GM12878 (cell line): ENCODE data around the gene MAGI2. TPM values are rescaled to one million over a fixed set of nuclear protein-coding genes. Genes with fewer than 3 reads are reported as not detected.

ENCODE experiments used
- ATAC-seq: fragments of 200-7000 bp; cut with Tn5 transposase; 3 replicates; pipeline ENCODE4 v1.9.1; 2020; ENCODE audit warnings: mild to moderate bottlenecking, moderate library complexity
- BruUV-seq: library from RNA; stranded (reverse); fragments of 400-500 nt; replicated peaks from 2 replicates; lab custom pipeline; 2021; lab: Mats Ljungman, UMichigan
- CTCF ChIA-PET: fragments of 300-600 bp; sonication (Branson Sonifier 250); formaldehyde crosslinking; extraction: SDS; loops from one replicate; lab custom pipeline; 2021; ENCODE audit warnings: inconsistent platforms; lab: Yijun Ruan, JAX
- POLR2A ChIA-PET: fragments of 350-600 bp; formaldehyde crosslinking; extraction: SDS; loops from one replicate; lab custom pipeline; 2021; ENCODE audit warnings: inconsistent platforms; lab: Charles Lee
- RAD21 ChIA-PET: fragments of 300-600 bp; sonication (Branson Sonifier 250); formaldehyde crosslinking; loops from one replicate; lab custom pipeline; 2023; ENCODE audit warnings: antibody characterized with exemption; ENCODE audit not compliant: unreplicated experiment; lab: Charles Lee
- SMC1A ChIA-PET: fragments of 300-600 bp; sonication (Branson Sonifier 250); formaldehyde crosslinking; loops from one replicate; lab custom pipeline; 2023; ENCODE audit not compliant: unreplicated experiment, uncharacterized antibody; lab: Charles Lee
- DNase-seq: peaks from one replicate; pipeline ENCODE4 v3.0.0-alpha.2; 2011; ENCODE audit warnings: low read depth, low spot score
- FAIRE-seq: peaks from 3 replicates; lab custom pipeline; 2011; peaks lifted over from hg19 to GRCh38; lab: Jason Lieb, UNC
- H2AFZ ChIP-seq: 2 replicates; pipeline ENCODE4 v1.6.0; 2011; ENCODE audit warnings: low read depth, low read length, control low read depth; ENCODE audit not compliant: control insufficient read depth
- H3K27ac ChIP-seq: 2 replicates; pipeline ENCODE4 v1.5.1; 2011; ENCODE audit warnings: control low read depth; ENCODE audit not compliant: control insufficient read depth, insufficient read depth
- H3K27me3 ChIP-seq, 2 experiments: replicated peaks in 1 of 2; 2 replicates each; pipeline versions ENCODE4 v1.6.0 to v1.6.1; 2011; ENCODE audit warnings: low read length in 1 of 2; ENCODE audit not compliant: control insufficient read depth in 2 of 2, insufficient read depth in 2 of 2
- H3K36me3 ChIP-seq, 2 experiments: 2 replicates each; pipeline ENCODE4 v1.5.1; 2011; ENCODE audit warnings: low read length in 1 of 2; ENCODE audit not compliant: control insufficient read depth in 2 of 2, insufficient read depth in 2 of 2
- H3K4me1 ChIP-seq: 2 replicates; pipeline ENCODE4 v1.6.1; 2011; ENCODE audit warnings: mild to moderate bottlenecking, low read length, moderate library complexity, mixed read lengths; ENCODE audit not compliant: control insufficient read depth, insufficient read depth
- H3K4me2 ChIP-seq: 2 replicates; pipeline ENCODE4 v1.6.0; 2011; ENCODE audit warnings: control low read depth; ENCODE audit not compliant: control insufficient read depth, insufficient read depth
- H3K4me3 ChIP-seq: fragments of 200-600 bp; sonication (generic); 2 replicates; pipeline ENCODE4 v1.5.1; 2016
- H3K79me2 ChIP-seq: 2 replicates; pipeline ENCODE4 v1.6.0; 2011; ENCODE audit warnings: low read length; ENCODE audit not compliant: control insufficient read depth, insufficient read depth
- H3K9ac ChIP-seq: 2 replicates; pipeline ENCODE4 v1.8.0; 2011; ENCODE audit warnings: low read length, control low read depth, mixed read lengths; ENCODE audit not compliant: control insufficient read depth, insufficient read depth
- H3K9me3 ChIP-seq: replicated peaks from 3 replicates; pipeline ENCODE4 v1.5.1; 2011; ENCODE audit warnings: mild to moderate bottlenecking, low read length; ENCODE audit not compliant: control insufficient read depth, insufficient read depth
- H4K20me1 ChIP-seq: 2 replicates; pipeline ENCODE4 v1.6.0; 2011; ENCODE audit not compliant: control insufficient read depth, insufficient read depth
- EZH2 ChIP-seq: IDR thresholded peaks from 2 replicates; pipeline ENCODE4 v1.6.1; 2012; ENCODE audit warnings: low read depth, mild to moderate bottlenecking, control low read depth, inconsistent platforms, low read length, borderline replicate concordance; ENCODE audit not compliant: control insufficient read depth
- HDAC6 ChIP-seq: fragments of 200-600 bp; sonication (generic); IDR thresholded peaks from one replicate; pipeline ENCODE4 v1.8.0; 2017; ENCODE audit warnings: antibody characterized with exemption; ENCODE audit not compliant: unreplicated experiment
- IKZF1 ChIP-seq: fragments of 450-650 bp; conservative IDR thresholded peaks from 2 replicates; pipeline ENCODE4 v1.6.1; 2017; ENCODE audit warnings: antibody characterized with exemption, mild to moderate bottlenecking
- KDM1A ChIP-seq: fragments of 200-600 bp; sonication (generic); IDR thresholded peaks from 2 replicates; pipeline ENCODE4 v1.6.1; 2016; ENCODE audit warnings: borderline replicate concordance
- PAX8 ChIP-seq: fragments of 450-650 bp; IDR thresholded peaks from 2 replicates; pipeline ENCODE4 v1.6.1; 2017; ENCODE audit warnings: mild to moderate bottlenecking, moderate library complexity
- RELA ChIP-seq: fragments of 450-650 bp; IDR thresholded peaks from 2 replicates; pipeline ENCODE4 v1.8.0; 2014; ENCODE audit warnings: borderline replicate concordance; ENCODE audit not compliant: partially characterized antibody
- ZNF384 ChIP-seq: IDR thresholded peaks from 2 replicates; pipeline ENCODE4 v1.6.1; 2012; ENCODE audit warnings: low read depth, mild to moderate bottlenecking, low read length, improper control_type of control experiment, borderline replicate concordance
- ZZZ3 ChIP-seq: IDR thresholded peaks from 2 replicates; pipeline ENCODE4 v1.6.1; 2011; ENCODE audit warnings: low read depth; ENCODE audit not compliant: control insufficient read depth, insufficient read length
- WGBS: methylation state at CpG from one replicate; pipeline ENCODE4 v1.1.6; 2016; ENCODE audit warnings: low lambda C conversion rate; ENCODE audit not compliant: insufficient replicate concordance, insufficient coverage; ENCODE audit errors: missing lambda C conversion rate; 5-methylcytosine and 5-hydroxymethylcytosine counted together
- in situ Hi-C: fragments of 300-500 bp; cut with MboI; formaldehyde crosslinking; loops from 9 replicates; pipeline ENCODE4 v1.14.3; 2018; ENCODE audit warnings: mixed read lengths
- intact Hi-C: fragments of 100-400 bp; cut with micrococcal nuclease; formaldehyde crosslinking; loops from one replicate; pipeline ENCODE4 v1.14.2; 2022; ENCODE audit not compliant: unreplicated experiment
- polyA plus RNA-seq, 11 experiments: library from polyadenylated mRNA; depleted of rRNA in 4 of 11; unstranded in 6 of 11; stranded (reverse) in 5 of 11; fragments of >200 nt; fragmentation: Nextera tagmentation in 4 of 11; fragmentation: Illumina TruSeq in 1 of 11; extraction: Ambion mirVana in 4 of 11; extraction: Trizol in 1 of 11; gene quantifications; 1 replicate in 1 of 11; 2 replicates in 10 of 11; pipeline versions ENCODE4 v1.2.1 to v1.2.3, GENCODE V29; 2011 to 2016; ENCODE audit warnings: inconsistent platforms in 2 of 11, missing spikeins in 2 of 11, low read depth in 1 of 11
- total RNA-seq, 4 experiments: library from RNA; depleted of rRNA in 3 of 4; stranded (reverse); fragments of >200 nt in 3 of 4; fragmentation: Illumina TruSeq in 1 of 4; extraction: Trizol in 1 of 4; gene quantifications; 2 replicates each; pipeline versions ENCODE4 v1.2.1 to v1.2.3, GENCODE V29; 2013 to 2021
- TF ChIP-seq, protein P1 (sequence below): fragments of 450-650 bp; IDR thresholded peaks from 2 replicates; pipeline ENCODE4 v1.6.1; 2017; ENCODE audit warnings: low read depth, mild to moderate bottlenecking, moderate library complexity
- TF ChIP-seq, protein P2 (sequence below): fragments of 450-650 bp; IDR thresholded peaks from 2 replicates; pipeline ENCODE4 v1.6.1; 2014; ENCODE audit warnings: mild to moderate bottlenecking
- TF ChIP-seq, protein P3 (sequence below): fragments of 450-650 bp; IDR thresholded peaks from 2 replicates; pipeline ENCODE4 v1.6.1; 2016; ENCODE audit warnings: mild to moderate bottlenecking, moderate library complexity, borderline replicate concordance
- TF ChIP-seq, protein P4 (sequence below): IDR thresholded peaks from 2 replicates; pipeline ENCODE4 v1.6.1; 2012; ENCODE audit warnings: mild to moderate bottlenecking, low read depth, low read length

Gene MAGI2
- total and polyA plus RNA-seq, 10 of the 15 experiments (the other 5 are each of a cell fraction or from before 2014, with no cell fraction given): 0.01 to 0.31 (median 0.05) TPM; not detected in 2

DNA sequence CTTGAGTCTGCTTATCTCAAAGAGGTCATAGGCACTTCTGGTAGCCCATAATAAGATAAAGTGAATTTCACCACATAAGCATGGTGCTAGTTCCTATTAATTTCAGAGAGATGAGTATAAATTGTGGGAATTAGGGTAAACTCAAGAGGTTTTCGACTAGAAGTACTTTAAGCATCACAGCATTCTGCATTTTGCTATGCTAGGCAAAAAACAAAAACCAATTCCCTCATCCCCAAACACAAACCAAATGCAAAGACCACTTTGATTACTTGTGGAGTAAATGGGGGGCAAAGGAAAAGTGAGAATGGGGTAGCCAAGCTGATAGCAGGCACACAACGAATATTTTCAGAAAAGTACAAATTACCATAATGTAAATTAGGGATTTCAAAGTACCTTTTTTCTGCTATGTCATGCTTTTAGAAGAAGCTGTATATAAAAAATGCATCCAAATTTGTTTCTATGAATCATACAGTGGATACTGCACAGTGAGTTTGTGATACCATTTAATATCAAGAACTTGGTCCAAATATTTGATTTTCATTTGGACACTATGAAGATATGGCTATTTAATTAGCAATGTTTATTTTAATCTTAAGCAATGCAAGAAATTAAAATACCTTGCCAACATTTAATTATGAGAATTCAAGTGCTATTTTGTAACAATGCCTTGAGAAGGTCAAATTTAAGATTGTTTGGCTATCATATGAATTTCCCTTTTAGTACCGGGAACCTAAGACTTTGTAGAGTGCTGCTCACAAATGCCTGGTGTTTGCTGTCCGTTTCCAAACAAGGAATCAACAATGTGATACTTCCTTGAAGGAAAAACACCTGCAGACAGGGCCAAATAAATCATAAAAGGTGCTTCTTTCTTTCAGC is 1199.4 kb downstream of the MAGI2 start:
- no peak overlapping the region for H3K4me3 ChIP-seq
- ChIA-PET RAD21 (no interaction called here), SMC1A (no interaction called here), POLR2A (no interaction called here)
- BruUV-seq: no TSS peak
- H3K27ac ChIP-seq: no peak overlapping the region
- no peak overlapping the region for H3K9ac ChIP-seq
- DNase-seq: no peak
- no peak for FAIRE-seq
- no peaks in the 10 kb centered on the region for H4K20me1 ChIP-seq
- H3K36me3 ChIP-seq: no peaks in the 10 kb centered on the region
- no peak for ATAC-seq
- H3K27me3 ChIP-seq: no peaks in the 10 kb centered on the region
- no peak overlapping the region for H3K4me2 ChIP-seq
- TF ChIP-seq ZNF384: no peak
- TF ChIP-seq RELA: no peak
- TF ChIP-seq, protein P1, sequence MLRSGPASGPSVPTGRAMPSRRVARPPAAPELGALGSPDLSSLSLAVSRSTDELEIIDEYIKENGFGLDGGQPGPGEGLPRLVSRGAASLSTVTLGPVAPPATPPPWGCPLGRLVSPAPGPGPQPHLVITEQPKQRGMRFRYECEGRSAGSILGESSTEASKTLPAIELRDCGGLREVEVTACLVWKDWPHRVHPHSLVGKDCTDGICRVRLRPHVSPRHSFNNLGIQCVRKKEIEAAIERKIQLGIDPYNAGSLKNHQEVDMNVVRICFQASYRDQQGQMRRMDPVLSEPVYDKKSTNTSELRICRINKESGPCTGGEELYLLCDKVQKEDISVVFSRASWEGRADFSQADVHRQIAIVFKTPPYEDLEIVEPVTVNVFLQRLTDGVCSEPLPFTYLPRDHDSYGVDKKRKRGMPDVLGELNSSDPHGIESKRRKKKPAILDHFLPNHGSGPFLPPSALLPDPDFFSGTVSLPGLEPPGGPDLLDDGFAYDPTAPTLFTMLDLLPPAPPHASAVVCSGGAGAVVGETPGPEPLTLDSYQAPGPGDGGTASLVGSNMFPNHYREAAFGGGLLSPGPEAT: no peak
- no peak for TF ChIP-seq PAX8
- no peak for TF ChIP-seq IKZF1
- no peak for TF ChIP-seq KDM1A
- TF ChIP-seq, protein P2, sequence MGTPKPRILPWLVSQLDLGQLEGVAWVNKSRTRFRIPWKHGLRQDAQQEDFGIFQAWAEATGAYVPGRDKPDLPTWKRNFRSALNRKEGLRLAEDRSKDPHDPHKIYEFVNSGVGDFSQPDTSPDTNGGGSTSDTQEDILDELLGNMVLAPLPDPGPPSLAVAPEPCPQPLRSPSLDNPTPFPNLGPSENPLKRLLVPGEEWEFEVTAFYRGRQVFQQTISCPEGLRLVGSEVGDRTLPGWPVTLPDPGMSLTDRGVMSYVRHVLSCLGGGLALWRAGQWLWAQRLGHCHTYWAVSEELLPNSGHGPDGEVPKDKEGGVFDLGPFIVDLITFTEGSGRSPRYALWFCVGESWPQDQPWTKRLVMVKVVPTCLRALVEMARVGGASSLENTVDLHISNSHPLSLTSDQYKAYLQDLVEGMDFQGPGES: no peak
- TF ChIP-seq, protein P3, sequence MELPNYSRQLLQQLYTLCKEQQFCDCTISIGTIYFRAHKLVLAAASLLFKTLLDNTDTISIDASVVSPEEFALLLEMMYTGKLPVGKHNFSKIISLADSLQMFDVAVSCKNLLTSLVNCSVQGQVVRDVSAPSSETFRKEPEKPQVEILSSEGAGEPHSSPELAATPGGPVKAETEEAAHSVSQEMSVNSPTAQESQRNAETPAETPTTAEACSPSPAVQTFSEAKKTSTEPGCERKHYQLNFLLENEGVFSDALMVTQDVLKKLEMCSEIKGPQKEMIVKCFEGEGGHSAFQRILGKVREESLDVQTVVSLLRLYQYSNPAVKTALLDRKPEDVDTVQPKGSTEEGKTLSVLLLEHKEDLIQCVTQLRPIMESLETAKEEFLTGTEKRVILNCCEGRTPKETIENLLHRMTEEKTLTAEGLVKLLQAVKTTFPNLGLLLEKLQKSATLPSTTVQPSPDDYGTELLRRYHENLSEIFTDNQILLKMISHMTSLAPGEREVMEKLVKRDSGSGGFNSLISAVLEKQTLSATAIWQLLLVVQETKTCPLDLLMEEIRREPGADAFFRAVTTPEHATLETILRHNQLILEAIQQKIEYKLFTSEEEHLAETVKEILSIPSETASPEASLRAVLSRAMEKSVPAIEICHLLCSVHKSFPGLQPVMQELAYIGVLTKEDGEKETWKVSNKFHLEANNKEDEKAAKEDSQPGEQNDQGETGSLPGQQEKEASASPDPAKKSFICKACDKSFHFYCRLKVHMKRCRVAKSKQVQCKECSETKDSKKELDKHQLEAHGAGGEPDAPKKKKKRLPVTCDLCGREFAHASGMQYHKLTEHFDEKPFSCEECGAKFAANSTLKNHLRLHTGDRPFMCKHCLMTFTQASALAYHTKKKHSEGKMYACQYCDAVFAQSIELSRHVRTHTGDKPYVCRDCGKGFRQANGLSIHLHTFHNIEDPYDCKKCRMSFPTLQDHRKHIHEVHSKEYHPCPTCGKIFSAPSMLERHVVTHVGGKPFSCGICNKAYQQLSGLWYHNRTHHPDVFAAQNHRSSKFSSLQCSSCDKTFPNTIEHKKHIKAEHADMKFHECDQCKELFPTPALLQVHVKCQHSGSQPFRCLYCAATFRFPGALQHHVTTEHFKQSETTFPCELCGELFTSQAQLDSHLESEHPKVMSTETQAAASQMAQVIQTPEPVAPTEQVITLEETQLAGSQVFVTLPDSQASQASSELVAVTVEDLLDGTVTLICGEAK: no peak
- no peak for TF ChIP-seq EZH2
- no peak for TF ChIP-seq HDAC6
- TF ChIP-seq, protein P4, sequence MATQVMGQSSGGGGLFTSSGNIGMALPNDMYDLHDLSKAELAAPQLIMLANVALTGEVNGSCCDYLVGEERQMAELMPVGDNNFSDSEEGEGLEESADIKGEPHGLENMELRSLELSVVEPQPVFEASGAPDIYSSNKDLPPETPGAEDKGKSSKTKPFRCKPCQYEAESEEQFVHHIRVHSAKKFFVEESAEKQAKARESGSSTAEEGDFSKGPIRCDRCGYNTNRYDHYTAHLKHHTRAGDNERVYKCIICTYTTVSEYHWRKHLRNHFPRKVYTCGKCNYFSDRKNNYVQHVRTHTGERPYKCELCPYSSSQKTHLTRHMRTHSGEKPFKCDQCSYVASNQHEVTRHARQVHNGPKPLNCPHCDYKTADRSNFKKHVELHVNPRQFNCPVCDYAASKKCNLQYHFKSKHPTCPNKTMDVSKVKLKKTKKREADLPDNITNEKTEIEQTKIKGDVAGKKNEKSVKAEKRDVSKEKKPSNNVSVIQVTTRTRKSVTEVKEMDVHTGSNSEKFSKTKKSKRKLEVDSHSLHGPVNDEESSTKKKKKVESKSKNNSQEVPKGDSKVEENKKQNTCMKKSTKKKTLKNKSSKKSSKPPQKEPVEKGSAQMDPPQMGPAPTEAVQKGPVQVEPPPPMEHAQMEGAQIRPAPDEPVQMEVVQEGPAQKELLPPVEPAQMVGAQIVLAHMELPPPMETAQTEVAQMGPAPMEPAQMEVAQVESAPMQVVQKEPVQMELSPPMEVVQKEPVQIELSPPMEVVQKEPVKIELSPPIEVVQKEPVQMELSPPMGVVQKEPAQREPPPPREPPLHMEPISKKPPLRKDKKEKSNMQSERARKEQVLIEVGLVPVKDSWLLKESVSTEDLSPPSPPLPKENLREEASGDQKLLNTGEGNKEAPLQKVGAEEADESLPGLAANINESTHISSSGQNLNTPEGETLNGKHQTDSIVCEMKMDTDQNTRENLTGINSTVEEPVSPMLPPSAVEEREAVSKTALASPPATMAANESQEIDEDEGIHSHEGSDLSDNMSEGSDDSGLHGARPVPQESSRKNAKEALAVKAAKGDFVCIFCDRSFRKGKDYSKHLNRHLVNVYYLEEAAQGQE: no peak
- no peak for TF ChIP-seq ZZZ3
- TF ChIP-seq, all 136 proteins: peak for 0
- H2AFZ ChIP-seq: no peak overlapping the region
- CTCF ChIA-PET: interaction anchor here (1.0 kb wide), 1 partner anchor 62 kb away, joined by 3 read pairs; no protein-coding TSS in a partner anchor
- in situ Hi-C loops (no loop called here), intact Hi-C loops (no loop called here)
- no peaks in the 10 kb centered on the region for H3K4me1 ChIP-seq
- no peaks in the 10 kb centered on the region for H3K79me2 ChIP-seq
- no peaks in the 10 kb centered on the region for H3K9me3 ChIP-seq
- 13% methylated on average over 4 of the region's 4 CpGs for WGBS
